Neural cell (in vitro differentiated cells): Measurements from ENCODE around the gene PPP1R27. TPM values are rescaled to one million over a fixed set of nuclear protein-coding genes. Genes with fewer than 3 reads are reported as not detected.

ENCODE experiments used
- H2AFZ ChIP-seq: fragments of 200-600, 300-800 bp; sonication (generic), shearing (Covaris generic); 2 replicates; pipeline ENCODE4 v1.6.0; 2014; ENCODE audit warnings: low read depth, mild to moderate bottlenecking, antibody characterized with exemption, low read length, moderate library complexity
- H3F3A ChIP-seq: fragments of 200-600 bp; shearing (Covaris generic); 2 replicates; pipeline ENCODE4 v1.6.1; 2016; ENCODE audit warnings: mild to moderate bottlenecking, moderate library complexity, mixed read lengths, antibody characterized with exemption, low read length; ENCODE audit not compliant: insufficient read depth, poor library complexity, severe bottlenecking
- H3K27ac ChIP-seq: fragments of 200-600, 300-800 bp; sonication (generic), shearing (Covaris generic); 2 replicates; pipeline ENCODE4 v1.5.1; 2014; ENCODE audit warnings: mild to moderate bottlenecking, low read length, moderate library complexity
- H3K27me3 ChIP-seq: fragments of 300-800, 200-600 bp; sonication (generic), shearing (Covaris generic); 2 replicates; pipeline ENCODE4 v1.6.0; 2014; ENCODE audit warnings: mild to moderate bottlenecking, low read depth, low read length, moderate library complexity; ENCODE audit not compliant: insufficient read depth
- H3K36me3 ChIP-seq: fragments of 300-800, 200-600 bp; sonication (generic), shearing (Covaris generic); 2 replicates; pipeline ENCODE4 v1.5.1; 2014; ENCODE audit warnings: mild to moderate bottlenecking, antibody characterized with exemption, low read length, moderate library complexity; ENCODE audit not compliant: insufficient read depth
- H3K4me2 ChIP-seq: fragments of 300-800, 200-600 bp; sonication (generic), shearing (Covaris generic); 2 replicates; pipeline ENCODE4 v1.6.0; 2014; ENCODE audit warnings: mild to moderate bottlenecking, low read length
- H3K4me3 ChIP-seq: fragments of 300-800, 200-600 bp; sonication (generic), shearing (Covaris generic); 2 replicates; pipeline ENCODE4 v1.5.1; 2014; ENCODE audit warnings: mild to moderate bottlenecking, low read length, moderate library complexity
- H3K79me2 ChIP-seq: fragments of 200-600 bp; shearing (Covaris generic); replicated peaks from 2 replicates; pipeline ENCODE4 v1.6.0; 2014; ENCODE audit warnings: mild to moderate bottlenecking, low read length, moderate library complexity; ENCODE audit not compliant: insufficient read depth
- H3K9ac ChIP-seq: fragments of 300-800, 200-600 bp; sonication (generic), shearing (Covaris generic); 2 replicates; pipeline ENCODE4 v1.6.1; 2016; ENCODE audit warnings: mild to moderate bottlenecking, low read length, mixed read lengths
- H3K9me2 ChIP-seq: fragments of 200-600 bp; shearing (Covaris generic); 2 replicates; pipeline ENCODE4 v1.6.1; 2016; ENCODE audit warnings: mild to moderate bottlenecking, low read length, mixed read lengths; ENCODE audit not compliant: insufficient read depth
- H3K9me3 ChIP-seq: fragments of 200-600, 300-800 bp; sonication (generic), shearing (Covaris generic); 2 replicates; pipeline ENCODE4 v1.6.1; 2016; ENCODE audit warnings: mild to moderate bottlenecking, mixed run types, low read length, moderate library complexity, mixed read lengths
- H4K20me1 ChIP-seq: fragments of 200-600 bp; shearing (Covaris generic); 2 replicates; pipeline ENCODE4 v1.6.1; 2016; ENCODE audit warnings: mild to moderate bottlenecking, mixed run types; ENCODE audit not compliant: insufficient read depth
- CTCF ChIP-seq: fragments of 450-650 bp; IDR thresholded peaks from 2 replicates; pipeline ENCODE4 v1.5.1; 2014; ENCODE audit warnings: antibody characterized with exemption, mild to moderate bottlenecking, moderate library complexity; ENCODE audit not compliant: poor library complexity, severe bottlenecking
- EZH2 ChIP-seq: fragments of 200-600, 300-800 bp; shearing (Covaris generic), sonication (generic); IDR thresholded peaks from 2 replicates; pipeline ENCODE4 v1.6.1; 2014; ENCODE audit warnings: antibody characterized with exemption, low read length, borderline replicate concordance, mild to moderate bottlenecking; ENCODE audit not compliant: insufficient read depth, poor library complexity, severe bottlenecking
- POLR2AphosphoS5 ChIP-seq: IDR thresholded peaks from 2 replicates; pipeline ENCODE4 v1.6.1; 2012
- RAD21 ChIP-seq: fragments of 450-650 bp; conservative IDR thresholded peaks from 2 replicates; pipeline ENCODE4 v1.6.1; 2014; ENCODE audit warnings: antibody characterized with exemption, mild to moderate bottlenecking, moderate library complexity
- TAF1 ChIP-seq: IDR thresholded peaks from 2 replicates; pipeline ENCODE4 v1.6.1; 2012; ENCODE audit warnings: low read depth
- polyA plus RNA-seq: library from polyadenylated mRNA; depleted of rRNA; stranded (reverse); fragments of >200 nt; gene quantifications from 2 replicates; pipeline ENCODE4 v1.2.3, GENCODE V29; 2014
- TF ChIP-seq, protein P1 (sequence below): IDR thresholded peaks from 2 replicates; pipeline ENCODE4 v1.6.1; 2012; ENCODE audit warnings: borderline replicate concordance

Gene PPP1R27
- polyA plus RNA-seq, 1 donor from 2014 or later, result not detected

GRCh38 chr17:81829858-81830257 is 5.0 kb downstream of the PPP1R27 start:
- no peak overlapping the region for H2AFZ ChIP-seq
- no peaks in the 10 kb centered on the region for H3K27me3 ChIP-seq
- no peak overlapping the region for H3K4me3 ChIP-seq
- H3F3A ChIP-seq, result no peaks in the 10 kb centered on the region
- H3K9ac ChIP-seq, result no peak overlapping the region
- H3K79me2 ChIP-seq, result peaks cover 29% of the 10 kb centered on the region
- no peak for TF ChIP-seq POLR2AphosphoS5
- TF ChIP-seq CTCF, result no peak
- H3K9me2 ChIP-seq, result no peaks in the 10 kb centered on the region
- H3K4me2 ChIP-seq, result no peak overlapping the region
- no peaks in the 10 kb centered on the region for H3K36me3 ChIP-seq
- peaks cover 13% of the 10 kb centered on the region for H4K20me1 ChIP-seq
- no peak overlapping the region for H3K27ac ChIP-seq
- H3K9me3 ChIP-seq, result no peaks in the 10 kb centered on the region

DNA sequence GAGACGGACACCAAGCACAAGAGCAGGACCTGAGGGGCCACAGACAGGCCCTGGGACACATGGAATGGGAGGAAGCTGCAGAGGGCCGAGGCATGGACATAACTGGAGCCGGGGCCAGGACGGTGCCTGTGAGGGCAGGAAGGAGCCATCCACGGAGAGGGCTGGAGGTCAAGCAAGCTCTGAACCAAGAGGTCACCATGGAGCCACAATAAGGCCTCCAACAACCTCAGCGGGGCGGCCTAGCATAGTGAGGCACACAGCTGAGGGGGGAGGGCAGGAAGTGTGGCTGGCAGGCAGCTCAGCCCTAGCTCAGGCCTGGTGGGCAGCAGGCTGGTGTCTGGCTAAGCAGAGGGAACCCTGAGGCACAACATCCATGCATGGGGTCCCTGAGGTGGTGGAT is 6.2 kb downstream of the PPP1R27 start:
- Histone ChIP-seq H3K9me2 (no peaks in the 10 kb centered on the region), H3K27me3 (no peaks in the 10 kb centered on the region), H3K27ac (no peak overlapping the region), H3K9me3 (no peaks in the 10 kb centered on the region), H2AFZ (no peak overlapping the region), H4K20me1 (peaks cover 13% of the 10 kb centered on the region), H3F3A (no peaks in the 10 kb centered on the region), H3K36me3 (no peaks in the 10 kb centered on the region), H3K79me2 (peaks cover 25% of the 10 kb centered on the region), H3K4me2 (no peak overlapping the region), H3K4me3 (no peak overlapping the region), H3K9ac (no peak overlapping the region)
- TF ChIP-seq RAD21, result no peak

DNA sequence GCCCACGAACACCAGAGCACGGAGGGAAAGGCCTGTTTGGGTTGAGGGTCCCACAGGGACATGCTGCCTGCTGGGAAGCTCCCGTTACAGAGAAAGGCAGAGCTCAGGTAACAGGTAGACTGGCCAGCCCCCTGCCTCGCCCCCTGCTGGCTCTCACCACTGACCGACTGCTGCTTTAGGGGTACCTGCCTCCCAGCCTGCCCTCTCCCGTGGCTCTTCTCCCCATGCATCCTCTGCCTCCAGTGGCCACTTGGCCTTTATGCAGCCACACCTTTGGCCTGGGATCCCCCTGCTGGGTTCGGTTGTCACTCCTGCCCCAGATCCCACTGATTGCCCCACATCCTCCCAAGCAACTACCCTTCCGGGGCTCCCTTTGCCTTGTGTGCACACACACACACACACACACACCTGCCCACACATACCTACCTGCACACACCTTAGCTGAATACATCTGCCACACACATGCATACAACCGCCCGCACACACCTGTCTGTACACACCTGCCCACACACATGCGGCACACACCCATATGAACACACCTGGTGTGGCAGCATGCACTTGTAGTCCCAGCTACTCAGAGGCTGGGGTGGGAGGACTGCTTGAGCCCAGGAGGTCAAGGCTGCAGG is 8.9 kb downstream of the PPP1R27 start:
- H3K36me3 ChIP-seq, result no peaks in the 10 kb centered on the region

More for the DNA sequence above, 8.9 kb downstream of the PPP1R27 start:
- no peak overlapping the region for H2AFZ ChIP-seq
- H3K79me2 ChIP-seq, result peaks cover 3% of the 10 kb centered on the region
- no peak overlapping the region for H3K27ac ChIP-seq
- no peaks in the 10 kb centered on the region for H3K9me2 ChIP-seq
- H3K9ac ChIP-seq, result no peak overlapping the region
- H3K27me3 ChIP-seq, result no peaks in the 10 kb centered on the region
- no peak overlapping the region for H3K4me2 ChIP-seq
- TF ChIP-seq EZH2, result no peak
- no peak for TF ChIP-seq RAD21
- TF ChIP-seq TAF1, result no peak
- TF ChIP-seq, protein P1, sequence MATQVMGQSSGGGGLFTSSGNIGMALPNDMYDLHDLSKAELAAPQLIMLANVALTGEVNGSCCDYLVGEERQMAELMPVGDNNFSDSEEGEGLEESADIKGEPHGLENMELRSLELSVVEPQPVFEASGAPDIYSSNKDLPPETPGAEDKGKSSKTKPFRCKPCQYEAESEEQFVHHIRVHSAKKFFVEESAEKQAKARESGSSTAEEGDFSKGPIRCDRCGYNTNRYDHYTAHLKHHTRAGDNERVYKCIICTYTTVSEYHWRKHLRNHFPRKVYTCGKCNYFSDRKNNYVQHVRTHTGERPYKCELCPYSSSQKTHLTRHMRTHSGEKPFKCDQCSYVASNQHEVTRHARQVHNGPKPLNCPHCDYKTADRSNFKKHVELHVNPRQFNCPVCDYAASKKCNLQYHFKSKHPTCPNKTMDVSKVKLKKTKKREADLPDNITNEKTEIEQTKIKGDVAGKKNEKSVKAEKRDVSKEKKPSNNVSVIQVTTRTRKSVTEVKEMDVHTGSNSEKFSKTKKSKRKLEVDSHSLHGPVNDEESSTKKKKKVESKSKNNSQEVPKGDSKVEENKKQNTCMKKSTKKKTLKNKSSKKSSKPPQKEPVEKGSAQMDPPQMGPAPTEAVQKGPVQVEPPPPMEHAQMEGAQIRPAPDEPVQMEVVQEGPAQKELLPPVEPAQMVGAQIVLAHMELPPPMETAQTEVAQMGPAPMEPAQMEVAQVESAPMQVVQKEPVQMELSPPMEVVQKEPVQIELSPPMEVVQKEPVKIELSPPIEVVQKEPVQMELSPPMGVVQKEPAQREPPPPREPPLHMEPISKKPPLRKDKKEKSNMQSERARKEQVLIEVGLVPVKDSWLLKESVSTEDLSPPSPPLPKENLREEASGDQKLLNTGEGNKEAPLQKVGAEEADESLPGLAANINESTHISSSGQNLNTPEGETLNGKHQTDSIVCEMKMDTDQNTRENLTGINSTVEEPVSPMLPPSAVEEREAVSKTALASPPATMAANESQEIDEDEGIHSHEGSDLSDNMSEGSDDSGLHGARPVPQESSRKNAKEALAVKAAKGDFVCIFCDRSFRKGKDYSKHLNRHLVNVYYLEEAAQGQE, result no peak
- no peak for TF ChIP-seq CTCF
- H3K4me3 ChIP-seq, result no peak overlapping the region
- H3F3A ChIP-seq, result no peaks in the 10 kb centered on the region
- peaks cover 8% of the 10 kb centered on the region for H4K20me1 ChIP-seq
- H3K9me3 ChIP-seq, result no peaks in the 10 kb centered on the region
